ENCODE data around the gene ZNF883.

DNA sequence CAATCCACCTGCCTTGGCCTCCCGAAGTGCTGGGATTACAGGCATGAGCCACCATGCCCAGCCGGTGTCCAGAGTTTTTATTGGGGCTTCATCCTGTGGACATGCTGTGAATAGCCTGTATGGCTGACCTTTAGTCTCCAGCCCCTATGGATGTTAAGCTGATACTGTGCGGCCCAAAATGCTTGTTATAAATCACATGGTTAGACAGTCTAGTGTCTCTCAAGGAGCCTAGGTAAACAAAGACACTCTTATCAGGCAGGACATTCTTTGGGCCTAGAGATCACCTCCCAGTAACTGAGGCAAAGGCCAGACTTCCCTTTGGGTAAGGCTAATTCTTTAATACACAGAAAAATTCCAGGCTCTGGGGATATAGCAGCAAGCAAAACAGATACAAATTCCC is 99.4 kb downstream of the ZNF883 start:
- TF ChIP-seq, protein P1, sequence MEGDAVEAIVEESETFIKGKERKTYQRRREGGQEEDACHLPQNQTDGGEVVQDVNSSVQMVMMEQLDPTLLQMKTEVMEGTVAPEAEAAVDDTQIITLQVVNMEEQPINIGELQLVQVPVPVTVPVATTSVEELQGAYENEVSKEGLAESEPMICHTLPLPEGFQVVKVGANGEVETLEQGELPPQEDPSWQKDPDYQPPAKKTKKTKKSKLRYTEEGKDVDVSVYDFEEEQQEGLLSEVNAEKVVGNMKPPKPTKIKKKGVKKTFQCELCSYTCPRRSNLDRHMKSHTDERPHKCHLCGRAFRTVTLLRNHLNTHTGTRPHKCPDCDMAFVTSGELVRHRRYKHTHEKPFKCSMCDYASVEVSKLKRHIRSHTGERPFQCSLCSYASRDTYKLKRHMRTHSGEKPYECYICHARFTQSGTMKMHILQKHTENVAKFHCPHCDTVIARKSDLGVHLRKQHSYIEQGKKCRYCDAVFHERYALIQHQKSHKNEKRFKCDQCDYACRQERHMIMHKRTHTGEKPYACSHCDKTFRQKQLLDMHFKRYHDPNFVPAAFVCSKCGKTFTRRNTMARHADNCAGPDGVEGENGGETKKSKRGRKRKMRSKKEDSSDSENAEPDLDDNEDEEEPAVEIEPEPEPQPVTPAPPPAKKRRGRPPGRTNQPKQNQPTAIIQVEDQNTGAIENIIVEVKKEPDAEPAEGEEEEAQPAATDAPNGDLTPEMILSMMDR (IDR thresholded peaks at IDR 0.05), result no peak
- TF ChIP-seq POLR2AphosphoS5 (IDR thresholded peaks at IDR 0.05), result no peak
